Right forelimb (tissue), 1 donor: ENCODE results near the gene CLEC16A.

ENCODE experiments used
- DNase-seq: peaks from one replicate; pipeline ENCODE4 v3.0.0-alpha.2; 2018

CLEC16A gene

DNA sequence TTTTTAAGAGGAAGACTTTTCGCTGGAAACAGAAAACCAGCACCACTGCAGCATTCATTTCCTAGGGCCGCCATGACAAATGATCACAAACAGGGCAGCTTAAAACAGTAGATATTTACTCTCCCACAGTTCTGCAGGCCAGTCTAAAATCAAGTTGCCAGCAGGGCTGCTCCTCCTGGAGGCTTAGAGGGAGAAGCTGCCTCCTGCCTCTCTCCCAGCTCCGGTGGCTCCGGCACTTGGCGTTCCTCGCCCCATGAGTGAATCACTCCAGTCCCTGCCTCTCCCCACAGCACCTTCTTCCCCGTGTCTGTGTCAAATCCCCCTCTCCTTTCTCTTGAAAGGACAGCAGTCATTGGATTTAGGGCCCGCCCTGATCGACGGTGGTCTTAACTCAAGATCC, 239.6 kb downstream of the CLEC16A start:
- DNase-seq = no peak

DNA sequence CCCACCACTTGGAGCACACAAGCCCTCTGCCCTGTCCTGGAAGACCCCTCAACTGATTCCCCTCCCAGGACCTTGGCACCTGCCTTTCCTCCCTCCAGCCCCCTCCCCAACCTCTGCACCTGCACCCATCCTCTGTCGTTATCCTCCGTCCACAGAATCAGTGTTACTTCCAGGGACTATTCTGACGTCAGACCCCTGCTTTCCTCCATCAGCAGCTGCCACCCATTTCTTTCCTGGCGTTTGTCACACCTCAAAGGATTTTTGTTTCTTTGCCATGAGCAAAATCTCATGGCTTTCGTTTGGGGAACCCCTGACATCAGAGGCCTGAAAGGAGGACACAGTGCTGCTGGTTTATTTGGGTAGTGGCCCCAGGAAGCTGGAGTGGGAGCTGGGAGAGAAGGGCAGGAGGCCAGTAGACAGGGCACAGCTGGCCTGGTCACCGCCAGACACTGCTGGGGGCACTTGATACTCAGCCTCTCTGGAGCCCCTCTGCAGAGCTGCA, 243.2 kb downstream of the CLEC16A start:
- DNase-seq = no peak

DNA sequence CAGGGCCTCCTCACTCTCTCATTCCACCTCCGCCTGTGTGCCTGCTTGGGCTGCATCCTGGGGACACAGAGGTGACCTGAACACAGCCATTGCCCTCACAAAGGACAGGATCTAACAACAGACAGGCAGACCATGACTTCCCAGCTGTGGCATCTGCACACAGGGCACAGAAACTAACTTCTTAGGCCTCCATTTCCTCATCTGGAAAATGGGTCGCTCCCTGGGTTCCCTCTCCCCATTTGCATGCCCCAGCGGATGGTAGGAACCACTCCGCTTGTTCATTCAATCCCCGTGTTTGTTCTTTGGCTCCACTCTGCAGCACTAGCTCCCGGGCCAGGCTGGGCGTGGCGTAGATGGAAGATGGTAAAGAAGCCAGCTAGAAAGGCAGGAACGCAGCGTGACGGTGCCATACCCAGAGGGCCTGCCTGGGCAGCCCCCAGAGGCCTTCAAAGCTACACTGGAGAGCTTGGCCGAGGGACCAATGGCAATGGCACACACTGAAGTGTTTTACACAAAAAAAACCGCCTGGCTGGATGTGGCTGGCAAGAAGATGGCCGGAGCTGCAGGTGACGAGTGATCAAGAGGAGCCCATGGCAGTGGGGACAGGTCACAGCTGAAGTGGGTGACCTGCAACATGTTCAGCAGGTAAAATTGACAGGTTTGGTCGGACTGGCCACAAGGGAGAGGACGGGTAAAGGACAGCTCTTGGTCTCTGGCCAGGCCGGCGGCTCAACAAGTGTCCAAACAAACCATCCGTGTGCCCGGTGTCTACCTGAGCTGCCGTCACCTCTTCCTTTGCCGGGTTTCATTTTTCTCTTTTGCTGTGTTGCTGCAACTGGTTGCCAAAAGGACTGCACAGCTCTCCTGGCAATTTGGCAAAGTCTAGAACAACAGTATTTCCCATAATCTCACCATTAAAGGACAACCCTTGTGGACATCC, 244.7 kb downstream of the CLEC16A start:
- DNase-seq = no peak

DNA sequence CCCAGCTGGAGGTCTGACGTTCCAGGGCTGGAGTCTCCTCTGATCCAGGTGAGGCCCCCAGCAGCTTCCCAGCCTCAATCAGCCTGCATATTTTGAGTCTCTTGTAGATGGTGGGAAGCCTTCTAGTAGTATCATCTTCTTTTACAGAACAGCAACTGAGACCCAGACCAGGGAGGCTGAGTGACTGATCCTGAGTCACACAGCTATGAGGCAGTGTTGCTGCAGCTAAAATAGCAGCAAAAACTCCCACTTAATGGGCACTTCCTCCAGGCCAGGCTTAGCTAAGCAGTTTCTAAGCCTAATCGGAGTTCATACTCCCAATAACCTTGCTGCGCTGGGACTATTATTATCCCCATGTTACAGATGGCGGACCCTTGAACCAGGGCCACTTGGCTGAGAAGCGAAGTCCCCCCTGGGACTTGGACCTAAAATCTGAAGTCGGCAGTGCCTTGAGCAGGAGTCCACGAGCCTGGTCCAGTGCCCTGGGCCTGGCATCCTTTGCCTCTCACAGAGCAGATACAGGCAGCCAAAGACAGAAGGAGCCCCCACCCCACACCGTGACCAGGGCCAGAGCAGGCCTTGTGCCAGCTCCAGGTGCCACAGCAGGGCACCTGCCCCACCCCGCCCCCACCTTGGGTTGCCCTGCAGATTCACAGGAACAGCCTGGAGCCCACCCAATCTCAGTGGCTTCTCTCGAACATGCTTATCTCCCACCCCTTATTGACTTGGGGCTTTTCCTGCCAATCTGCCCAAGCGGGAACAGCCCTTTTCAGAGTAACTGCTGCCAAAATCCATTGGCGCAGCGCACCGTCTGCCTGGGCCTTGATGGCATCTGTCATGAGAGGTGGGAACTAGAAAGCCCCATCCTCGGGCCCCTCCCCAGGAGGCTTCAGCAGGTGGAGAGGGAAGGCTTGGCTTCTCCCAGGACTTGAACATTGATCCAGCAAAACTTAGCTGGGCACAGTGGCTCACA, 246.5 kb downstream of the CLEC16A start:
- DNase-seq = no peak

DNA sequence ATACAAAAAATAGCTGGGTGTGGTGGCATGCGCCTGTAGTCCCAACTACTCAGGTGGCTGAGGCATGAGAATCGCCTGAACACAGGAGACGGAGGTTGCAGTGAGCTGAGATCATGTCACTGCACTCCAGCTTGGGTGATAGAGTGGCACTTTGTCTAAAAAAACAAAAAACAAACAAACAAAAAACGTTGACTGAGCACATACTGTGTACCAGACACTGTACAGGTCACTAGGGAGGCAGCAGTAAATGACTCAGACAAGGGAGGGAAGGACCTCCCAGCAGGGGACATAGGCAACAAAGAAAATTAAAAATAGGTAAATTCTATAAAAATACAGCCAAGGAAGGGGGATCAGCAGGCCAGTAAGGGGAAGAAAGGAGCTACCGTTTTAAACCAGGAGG, 247.3 kb downstream of the CLEC16A start:
- no peak for DNase-seq

DNA sequence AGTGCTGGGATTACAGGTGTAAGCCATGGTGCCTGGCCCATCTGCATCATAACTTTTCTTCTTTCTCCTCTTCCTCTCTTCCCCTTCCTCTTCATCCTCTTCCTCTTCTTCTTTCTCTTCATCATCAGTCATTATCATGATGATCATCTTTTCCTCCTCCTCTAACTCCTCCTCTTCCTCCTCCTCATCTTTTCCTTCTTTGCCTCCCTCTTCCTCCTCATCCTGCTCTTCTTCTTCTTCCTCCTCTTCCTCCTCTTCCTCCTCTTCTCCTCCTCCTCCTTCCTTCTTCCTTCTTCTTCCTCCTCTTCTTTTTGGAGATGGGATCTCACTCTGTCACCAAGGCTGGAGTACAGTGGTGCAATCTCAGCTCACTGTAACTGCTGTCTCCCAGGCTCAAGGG, 249.1 kb downstream of the CLEC16A start:
- DNase-seq = no peak

DNA sequence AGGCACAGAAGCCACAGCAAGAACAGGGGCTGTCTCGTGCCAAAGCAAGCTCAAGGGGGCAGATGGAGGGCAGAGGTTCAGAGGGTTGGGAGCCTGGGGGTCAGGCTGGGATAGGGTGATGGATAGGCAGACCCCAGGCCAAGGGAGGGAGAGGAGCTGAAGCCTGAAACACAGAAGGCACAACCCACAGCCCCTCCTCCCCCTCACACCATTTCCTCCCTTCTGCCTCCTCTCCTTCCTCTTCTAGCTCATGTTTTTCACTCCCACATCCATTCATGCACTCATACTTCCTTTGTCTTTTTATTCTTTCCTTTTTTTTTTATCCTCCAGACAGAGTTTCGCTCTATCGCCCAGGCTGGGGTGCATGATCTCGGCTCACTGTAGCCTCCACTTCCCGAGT, 250.5 kb downstream of the CLEC16A start:
- no peak for DNase-seq

DNA sequence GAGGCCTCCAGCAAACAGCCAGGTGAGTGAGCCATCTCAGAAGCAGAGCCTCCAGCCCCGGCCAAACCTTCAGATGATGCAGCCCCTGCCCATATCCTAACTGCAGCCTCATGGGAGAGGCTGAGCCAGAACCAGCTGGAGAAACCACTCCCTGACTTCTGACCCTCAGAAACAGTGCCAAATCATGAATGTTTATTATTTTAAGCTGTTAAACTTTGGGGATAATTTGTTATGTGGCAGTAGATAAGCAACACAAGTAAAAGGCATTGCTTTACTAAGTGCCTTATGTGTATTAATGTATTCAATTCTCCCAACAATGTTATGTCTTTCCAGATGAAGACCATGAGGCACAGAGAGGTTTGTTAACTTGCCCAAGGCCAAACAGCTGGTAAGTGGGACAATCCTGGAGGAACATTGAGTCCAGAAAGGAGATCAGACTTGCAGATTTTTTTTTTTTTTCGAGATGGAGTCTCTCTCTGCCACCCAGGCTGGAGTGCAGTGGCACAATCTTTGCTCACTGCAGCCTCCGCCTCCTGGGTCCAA, 252.0 kb downstream of the CLEC16A start:
- DNase-seq = no peak

DNA sequence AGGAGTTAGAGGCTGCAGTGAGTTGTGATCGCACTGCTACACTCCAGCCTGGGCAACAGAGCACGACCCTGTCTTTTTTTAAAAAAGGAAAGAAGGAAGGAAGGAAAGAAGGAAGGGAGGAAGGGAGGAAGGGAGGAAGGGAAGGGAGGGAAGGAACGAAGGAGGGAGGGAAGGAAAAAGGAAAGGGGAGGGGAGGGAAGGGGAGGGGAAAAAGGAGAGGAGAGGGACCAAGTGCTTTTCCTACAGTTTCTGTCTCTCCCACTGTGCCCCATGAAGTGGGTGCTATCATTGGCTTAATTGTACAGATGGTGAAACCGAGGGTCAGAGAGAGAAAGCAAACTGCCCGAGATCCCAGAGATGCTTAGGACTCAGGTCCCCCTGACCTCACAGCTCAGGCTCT, 254.0 kb downstream of the CLEC16A start:
- DNase-seq = no peak

DNA sequence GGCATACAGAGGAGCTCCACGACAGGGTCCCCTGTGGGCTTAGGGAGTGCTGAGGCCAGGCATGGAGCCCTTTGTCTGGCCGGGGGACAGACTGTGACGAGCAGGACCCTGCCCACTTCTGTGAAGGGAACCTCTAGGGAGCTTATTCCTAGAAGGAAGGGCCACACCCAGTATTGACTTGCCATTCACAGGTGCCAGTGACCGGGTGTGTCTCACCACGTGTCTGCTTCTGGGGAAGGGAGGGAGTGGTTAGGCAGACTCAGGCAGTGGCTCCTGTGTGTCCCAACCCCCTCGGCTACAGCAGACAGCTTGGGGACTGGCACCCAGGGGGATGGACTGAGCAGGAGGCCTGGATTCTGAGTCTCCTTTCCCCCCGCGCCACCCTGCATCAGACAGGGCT, 254.5 kb downstream of the CLEC16A start:
- DNase-seq = no peak

DNA sequence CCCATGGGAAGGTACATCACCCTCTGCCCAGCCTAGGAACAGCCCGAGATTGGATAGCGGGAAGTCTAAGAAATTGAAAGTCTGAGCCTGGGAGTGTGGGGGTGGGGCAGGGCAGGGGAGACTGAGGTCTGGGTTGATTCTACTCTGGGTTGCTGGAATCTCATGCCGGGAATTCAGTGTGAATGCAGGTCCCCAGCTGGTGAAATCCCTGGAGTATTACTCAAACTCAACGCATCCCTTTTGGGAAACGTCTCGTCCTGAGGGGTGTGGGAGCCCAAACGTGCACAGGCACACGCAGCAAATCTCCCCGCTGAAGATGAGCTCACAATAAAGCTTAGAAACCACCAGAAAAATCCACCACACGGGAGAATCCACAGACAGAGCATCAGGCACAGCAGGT, 256.2 kb downstream of the CLEC16A start:
- DNase-seq = no peak

DNA sequence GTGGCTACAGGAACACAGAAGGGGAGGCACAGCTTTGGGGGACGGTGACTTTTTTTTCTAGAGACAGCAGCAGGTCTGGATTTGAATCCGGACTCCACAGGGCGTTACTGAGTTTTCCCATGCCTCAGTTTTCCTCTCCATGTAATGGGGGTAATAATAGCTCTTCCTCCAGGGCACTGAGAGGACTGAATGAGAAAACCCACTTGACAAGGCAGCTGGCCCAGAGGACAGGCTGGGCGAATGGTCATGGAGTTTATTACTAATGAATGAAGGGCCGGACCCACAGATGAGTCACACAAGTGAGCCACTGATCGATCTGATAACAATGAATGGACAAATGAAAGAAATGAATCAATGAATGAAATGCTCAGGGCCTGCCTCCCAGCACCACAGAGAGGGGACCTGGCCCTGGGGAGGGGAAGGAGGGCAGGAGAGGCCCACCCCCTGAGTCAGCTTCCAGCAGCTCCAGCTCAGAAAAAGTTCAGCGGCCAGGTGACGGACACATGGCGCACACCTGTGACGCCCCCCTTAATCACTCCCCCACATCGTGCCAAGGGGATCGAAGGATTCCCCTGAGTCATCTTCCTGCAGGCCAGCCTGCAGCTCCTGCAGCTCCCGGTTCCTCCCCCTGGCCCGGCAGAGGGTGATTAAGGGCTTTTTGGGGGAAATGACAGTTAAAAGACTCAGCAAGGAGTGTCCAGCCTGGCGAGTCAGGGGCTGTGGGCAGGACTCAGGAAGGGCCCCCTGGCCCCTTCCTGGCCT, 257.3 kb downstream of the CLEC16A start:
- DNase-seq = no peak

DNA sequence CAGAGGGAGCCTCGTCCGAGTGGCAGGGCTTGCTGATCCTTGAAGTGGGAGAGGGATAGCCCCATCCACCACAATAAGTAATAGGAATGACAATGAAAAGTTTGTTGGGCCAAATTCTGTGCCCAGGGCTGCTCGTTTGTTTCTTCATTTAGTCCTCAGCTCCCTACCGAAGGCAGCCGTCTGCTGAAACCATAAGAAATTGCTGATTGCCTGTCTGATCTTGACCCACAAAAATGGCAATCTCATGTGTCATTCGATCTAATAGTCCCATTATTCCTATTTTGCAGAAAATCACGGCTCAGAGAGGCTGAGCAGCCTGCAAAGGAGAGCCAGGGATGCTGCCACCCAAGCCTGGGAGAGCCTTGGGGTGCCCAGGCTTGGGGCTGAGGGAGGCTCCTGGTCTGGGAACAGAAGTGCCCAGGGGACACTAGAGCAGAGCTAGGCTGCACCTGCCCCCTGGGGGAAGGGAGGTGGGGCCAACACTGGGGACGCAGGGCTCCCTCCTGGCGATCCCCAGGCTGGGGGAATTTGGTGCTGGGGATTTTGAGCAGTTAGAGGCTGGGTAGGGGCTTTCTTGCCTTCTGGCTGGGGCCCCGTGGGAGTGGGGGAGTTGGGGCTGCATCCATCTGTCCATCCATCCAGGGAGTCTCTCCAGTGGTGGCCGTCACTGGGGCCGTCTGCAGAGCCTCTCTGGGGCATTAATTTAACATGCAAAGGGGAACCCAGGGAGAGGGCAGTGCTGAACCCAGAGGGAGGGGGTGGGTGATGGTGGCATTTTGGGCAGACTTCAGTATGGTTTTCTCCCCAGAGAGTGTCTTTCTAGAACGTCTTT, 258.1 kb downstream of the CLEC16A start:
- no peak for DNase-seq

DNA sequence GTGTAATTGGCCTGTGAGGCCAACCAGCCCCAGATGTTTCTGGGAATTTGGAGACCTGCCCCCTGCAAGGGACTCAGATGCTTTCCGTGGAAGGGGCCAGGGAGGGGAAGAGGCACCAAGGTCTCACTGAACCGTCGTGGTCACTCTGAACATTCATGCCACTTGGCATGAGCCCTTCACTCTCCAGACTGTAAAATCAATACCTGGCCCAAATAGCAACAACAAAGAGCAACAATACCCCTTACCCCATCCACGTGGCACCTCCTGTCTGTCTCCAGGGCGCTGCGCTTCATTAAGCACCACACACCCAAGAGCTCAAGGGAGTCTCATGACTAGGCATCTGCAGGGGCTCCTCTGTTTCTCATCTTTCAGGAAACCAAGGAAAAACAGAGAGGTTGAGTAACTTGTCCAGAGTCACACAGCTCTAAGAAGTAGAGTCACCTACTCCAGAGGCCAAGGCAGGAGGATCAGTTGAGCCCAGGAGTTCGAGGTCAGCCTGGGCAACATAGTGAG, 258.8 kb downstream of the CLEC16A start:
- no peak for DNase-seq

DNA sequence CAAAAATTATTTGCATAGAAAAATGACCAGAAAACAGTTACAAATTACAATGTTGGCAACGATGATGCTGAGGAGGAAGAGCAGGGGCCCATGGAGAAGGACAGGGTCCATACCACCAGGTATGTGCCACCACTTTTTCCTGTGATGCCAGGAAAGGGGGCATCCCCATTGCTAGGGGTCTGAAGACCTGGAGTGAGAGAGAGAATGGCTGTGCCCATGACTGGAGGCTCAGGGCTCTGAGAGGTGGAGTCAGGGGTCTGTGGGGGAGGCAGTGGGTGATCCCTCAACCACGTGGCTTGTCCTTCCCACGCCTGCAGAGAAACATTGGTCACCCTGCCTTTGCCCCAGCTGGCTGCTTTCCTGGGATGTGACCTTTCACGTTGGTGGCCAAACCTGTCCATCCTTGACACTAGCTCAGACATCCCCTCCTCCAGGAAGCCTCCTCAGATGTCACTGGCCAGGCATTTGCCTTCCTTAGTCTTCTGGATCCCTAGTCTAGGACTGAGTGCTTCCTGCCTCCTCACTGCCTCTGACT, 260.2 kb downstream of the CLEC16A start:
- DNase-seq = no peak

DNA sequence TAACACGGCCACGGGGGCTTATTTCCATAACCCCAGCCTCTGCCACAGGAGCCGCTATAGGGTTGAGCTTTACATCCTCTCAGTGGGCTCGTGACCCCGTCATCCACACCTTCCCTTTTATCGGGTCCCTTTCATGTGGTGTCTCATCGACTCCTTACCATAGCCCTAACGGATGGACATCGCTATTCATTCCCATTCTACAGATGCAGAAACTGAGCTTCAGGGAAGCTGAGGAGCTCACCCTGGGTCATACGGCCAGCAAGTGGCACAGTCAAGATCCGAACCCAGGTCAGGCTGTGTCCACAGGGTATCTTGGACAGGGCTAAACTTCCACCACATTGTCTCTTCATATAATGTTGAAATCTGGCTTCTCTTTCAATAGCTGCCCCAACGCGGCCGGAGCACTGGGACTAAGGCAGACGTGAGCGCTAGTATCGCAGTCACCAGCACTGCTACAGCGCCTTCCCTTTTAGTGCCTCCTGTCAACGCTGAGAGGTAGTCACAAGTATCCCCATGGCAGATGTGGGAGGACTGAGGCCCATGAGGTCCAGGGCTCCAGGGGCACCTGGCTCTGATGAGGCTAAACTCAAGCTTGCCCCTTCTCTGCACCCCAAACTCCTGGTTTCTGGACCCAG, 260.8 kb downstream of the CLEC16A start:
- no peak for DNase-seq

DNA sequence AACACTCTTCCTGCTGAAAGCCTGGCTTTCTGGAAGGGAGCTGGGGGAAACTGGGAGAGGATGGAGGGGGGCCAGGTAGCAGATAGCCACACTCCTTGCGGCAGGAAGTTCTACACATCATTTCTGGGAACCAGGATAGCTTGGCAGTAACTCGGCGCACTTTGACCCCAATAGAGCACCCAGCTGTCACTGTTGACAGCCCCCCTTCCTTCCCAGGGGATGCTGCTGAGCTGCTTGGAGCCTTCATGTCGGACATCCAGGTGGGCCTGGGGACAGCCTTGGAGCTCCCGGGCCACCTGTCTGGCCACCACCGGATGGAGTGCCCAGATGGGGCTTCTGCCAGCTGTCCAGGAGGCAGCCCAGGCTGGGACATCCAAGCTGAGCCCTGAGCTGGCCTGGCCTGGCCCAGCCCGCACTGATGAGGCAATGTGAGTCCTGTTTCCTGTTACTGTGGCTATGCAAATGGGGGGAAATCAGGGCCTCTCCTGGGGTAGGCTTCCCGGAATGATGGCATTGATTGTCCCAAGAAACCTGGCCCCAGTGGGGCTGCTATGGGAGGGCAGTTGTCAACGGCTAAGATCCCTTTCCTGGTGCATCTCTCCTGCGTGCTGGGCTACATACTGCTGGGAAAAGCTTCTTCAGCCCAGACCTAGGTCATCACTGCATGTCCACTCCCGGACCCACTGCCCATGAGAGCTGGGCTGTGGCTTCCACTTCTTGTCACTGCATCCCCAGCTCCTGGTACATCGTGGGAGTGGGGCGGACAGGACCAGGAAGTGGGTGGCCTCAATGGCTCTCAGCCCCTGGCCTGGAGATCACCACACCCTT, 261.6 kb downstream of the CLEC16A start:
- DNase-seq = no peak

DNA sequence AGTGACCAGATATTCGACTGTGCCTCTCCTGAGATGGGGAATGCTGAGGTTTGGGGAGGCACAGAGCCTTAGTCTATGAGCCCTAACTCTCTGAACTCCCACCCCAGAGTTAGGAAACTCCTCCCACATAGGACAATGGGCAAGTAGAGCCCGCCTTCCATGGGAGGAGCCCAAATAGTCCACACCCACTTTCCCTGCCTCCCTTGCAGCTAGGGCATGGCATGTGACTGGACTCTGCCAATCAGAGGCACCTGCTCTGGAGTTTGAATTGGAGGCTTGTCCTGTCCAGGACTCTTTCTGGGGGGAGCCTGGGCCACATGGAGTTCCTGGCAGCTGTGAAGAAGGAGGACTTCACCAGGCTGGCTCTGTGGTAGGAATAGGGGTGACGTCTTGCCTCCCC, 263.3 kb downstream of the CLEC16A start:
- no peak for DNase-seq

DNA sequence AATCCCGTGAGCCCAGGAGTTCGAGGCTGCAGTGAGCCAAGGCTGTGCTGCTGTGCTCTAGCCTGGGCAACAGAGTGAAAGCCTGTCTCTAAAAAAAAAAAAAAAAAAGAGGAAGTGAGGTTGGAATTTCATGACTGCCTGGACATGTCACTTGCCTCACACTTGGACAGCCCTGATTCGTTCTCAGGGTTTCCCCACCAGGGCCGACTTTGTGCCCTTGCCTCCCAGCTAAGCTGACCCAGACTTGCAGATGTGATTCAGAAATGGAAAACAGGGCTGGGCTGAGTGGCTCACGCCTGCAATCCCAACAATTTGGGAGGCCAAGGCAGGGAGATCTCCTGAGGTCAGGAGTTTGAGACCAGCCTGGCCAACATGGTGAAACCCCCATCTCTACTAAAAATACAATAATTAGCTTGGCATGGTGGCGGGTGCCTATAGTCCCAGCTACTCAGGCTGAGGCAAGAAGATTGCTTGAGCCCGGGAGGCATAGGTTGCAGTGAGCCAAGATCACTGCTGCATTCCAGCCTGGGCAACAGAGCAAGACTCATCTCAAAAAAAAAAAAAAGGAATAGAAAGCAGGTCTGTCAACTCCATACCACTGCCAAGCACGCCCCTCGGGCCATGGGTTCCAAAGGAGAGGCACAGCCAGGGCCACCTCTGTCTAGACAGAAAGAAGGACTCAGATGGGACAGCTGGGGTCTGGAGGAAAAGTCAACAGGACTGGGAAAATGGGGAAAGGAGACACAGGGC, 264.7 kb downstream of the CLEC16A start:
- no peak for DNase-seq
